HepG2 (cell line): ENCODE measurements around the gene GH2.

Experiments
- ASH2L ChIP-seq: fragments of 300-600, 200-600 bp; sonication (generic); IDR thresholded peaks from 2 replicates; pipeline ENCODE4 v1.7.0; 2017; ENCODE audit warnings: low read depth, mild to moderate bottlenecking, moderate library complexity, mixed read lengths, low read length; ENCODE audit not compliant: insufficient read length
- ESRRA ChIP-seq: sonication (generic); formaldehyde crosslinking; IDR thresholded peaks from 2 replicates; pipeline ENCODE4 v1.5.1; 2020; ENCODE audit warnings: mild to moderate bottlenecking, low read depth, missing genetic modification reagents
- NFIC ChIP-seq: IDR thresholded peaks from 2 replicates; pipeline ENCODE4 v1.6.1; 2012; ENCODE audit warnings: mild to moderate bottlenecking, low read length, inconsistent platforms
- RAD21 ChIP-seq: fragments of 450-650 bp; formaldehyde crosslinking; IDR thresholded peaks from 2 replicates; pipeline ENCODE4 v1.5.0; 2020; ENCODE audit warnings: mild to moderate bottlenecking
- TBP ChIP-seq: sonication (generic); formaldehyde crosslinking; IDR thresholded peaks from 2 replicates; pipeline ENCODE4 v1.5.0; 2020; ENCODE audit warnings: missing genetic modification reagents
- TF ChIP-seq, protein P1 (sequence below): sonication (generic); formaldehyde crosslinking; IDR thresholded peaks from 2 replicates; pipeline ENCODE4 v1.4.0; 2020; ENCODE audit warnings: missing genetic modification reagents

DNA sequence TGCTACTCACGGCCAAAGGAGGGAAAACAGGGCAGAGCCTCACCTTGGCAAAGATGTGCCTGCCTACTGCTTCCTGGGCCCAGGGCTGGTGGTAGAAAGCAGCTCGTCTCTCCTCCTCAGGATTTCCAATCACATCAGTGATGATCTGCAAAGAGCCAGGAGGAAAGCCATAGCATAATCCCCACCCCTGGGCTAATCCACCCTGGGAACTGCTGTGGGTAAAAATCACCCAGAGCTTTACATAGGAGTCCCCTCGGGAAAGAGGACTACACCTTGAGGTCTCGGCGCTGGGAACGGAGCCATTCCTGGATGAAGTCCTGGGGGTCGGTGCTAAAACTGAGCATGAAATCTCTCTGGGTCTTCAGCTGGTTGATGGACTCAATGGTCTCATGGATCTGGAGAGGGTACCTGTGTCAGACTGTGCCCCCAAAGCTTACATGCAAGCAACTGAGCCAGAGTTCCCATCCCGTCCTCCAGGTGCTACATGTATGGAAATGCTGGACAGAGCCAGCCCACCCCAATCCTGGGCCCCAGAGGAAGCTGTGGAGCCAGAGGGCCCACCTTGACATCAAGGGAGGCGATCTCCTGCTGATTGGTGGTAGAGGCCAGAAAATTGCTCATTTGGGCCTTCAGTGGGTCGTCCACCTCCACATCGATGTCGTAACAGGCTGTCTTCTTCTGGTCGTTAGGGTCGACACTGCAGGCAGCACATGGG is 48.6 kb downstream of the GH2 start:
- no peak for TF ChIP-seq ASH2L
- no peak for TF ChIP-seq ESRRA (CRISPR knock-in tag)
- TF ChIP-seq TBP (CRISPR knock-in tag): no peak
- no peak for TF ChIP-seq NFIC
- TF ChIP-seq RAD21: no peak
- TF ChIP-seq, protein P1, sequence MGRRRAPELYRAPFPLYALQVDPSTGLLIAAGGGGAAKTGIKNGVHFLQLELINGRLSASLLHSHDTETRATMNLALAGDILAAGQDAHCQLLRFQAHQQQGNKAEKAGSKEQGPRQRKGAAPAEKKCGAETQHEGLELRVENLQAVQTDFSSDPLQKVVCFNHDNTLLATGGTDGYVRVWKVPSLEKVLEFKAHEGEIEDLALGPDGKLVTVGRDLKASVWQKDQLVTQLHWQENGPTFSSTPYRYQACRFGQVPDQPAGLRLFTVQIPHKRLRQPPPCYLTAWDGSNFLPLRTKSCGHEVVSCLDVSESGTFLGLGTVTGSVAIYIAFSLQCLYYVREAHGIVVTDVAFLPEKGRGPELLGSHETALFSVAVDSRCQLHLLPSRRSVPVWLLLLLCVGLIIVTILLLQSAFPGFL (CRISPR knock-in tag): no peak
